Heart left ventricle (tissue), 16 donors: ENCODE results near the gene CD302. TPM values are rescaled to one million over a fixed set of nuclear protein-coding genes. Genes with fewer than 3 reads are reported as not detected.

Source experiments
- ATAC-seq, 4 donors: fragments of 200-7000 bp; cut with Tn5 transposase; one replicate each; pipeline ENCODE4 v1.9.1; 2020 to 2022; ENCODE audit warnings: moderate library complexity in 4 of 4, mild to moderate bottlenecking in 3 of 4, moderate number of reproducible peaks in 1 of 4
- DNase-seq, 5 donors: peaks; one replicate each; pipeline ENCODE4 v3.0.0-alpha.2; 2020
- H3K27ac ChIP-seq, 12 donors: fragments of 200-600 bp; sonication (generic) in 4 of 12; one replicate each; pipeline versions ENCODE4 v1.5.0 to v1.8.0; 2016 to 2022; ENCODE audit warnings: mild to moderate bottlenecking in 2 of 12
- H3K27me3 ChIP-seq, 9 donors: fragments of 200-600 bp; sonication (generic) in 2 of 9; one replicate each; pipeline versions ENCODE4 v1.5.1 to v1.8.0; 2016 to 2022; ENCODE audit warnings: mild to moderate bottlenecking in 3 of 9
- H3K36me3 ChIP-seq, 9 donors: fragments of 200-600 bp; sonication (generic) in 2 of 9; one replicate each; pipeline versions ENCODE4 v1.5.0 to v1.8.0; 2018 to 2022; ENCODE audit warnings: mild to moderate bottlenecking in 2 of 9
- H3K4me1 ChIP-seq, 12 donors: fragments of 200-600 bp; sonication (generic) in 4 of 12; one replicate each; pipeline versions ENCODE4 v1.5.0 to v1.8.0; 2016 to 2022; ENCODE audit warnings: mild to moderate bottlenecking in 3 of 12
- H3K4me3 ChIP-seq, 12 donors: fragments of 200-600 bp; sonication (generic) in 4 of 12; one replicate each; pipeline versions ENCODE4 v1.5.0 to v1.8.0; 2017 to 2022; ENCODE audit warnings: mild to moderate bottlenecking in 9 of 12, moderate library complexity in 4 of 12
- H3K9me3 ChIP-seq, 12 donors: fragments of 200-600 bp; sonication (generic) in 4 of 12; one replicate each; pipeline versions ENCODE4 v1.5.0 to v1.8.0; 2016 to 2022; ENCODE audit warnings: mild to moderate bottlenecking in 1 of 12
- POLR2A ChIP-seq, 2 donors: fragments of 450-650 bp; IDR thresholded peaks; one replicate each; pipeline ENCODE4 v1.6.1; 2017; ENCODE audit warnings: antibody characterized with exemption in 2 of 2, mild to moderate bottlenecking in 2 of 2, moderate library complexity in 2 of 2
- WGBS, 4 donors: extraction: QIAGEN DNeasy Blood & Tissue Kit in 2 of 4; methylation state at CpG; one replicate each; pipeline versions ENCODE4 v1.1.5 to v1.1.7; 2013 to 2018; 5-methylcytosine and 5-hydroxymethylcytosine counted together
- intact Hi-C, 10 donors: fragments of 100-400 bp; cut with DNase I; formaldehyde crosslinking; loops; one replicate each; pipeline versions ENCODE4 v1.11.1 to v1.14.2; 2022
- polyA plus RNA-seq, 2 donors: library from polyadenylated mRNA; stranded (reverse); fragments of 200-250 nt; gene quantifications; one replicate each; pipeline ENCODE4 v1.2.3, GENCODE V29; 2013
- total RNA-seq, 9 donors: library from RNA; depleted of rRNA in 2 of 9; stranded (reverse); fragments of >200 nt in 2 of 9; fragmentation: NEBNext Ultra II Directional in 3 of 9; extraction: Animal tissue kit (Norgen Biotek cat#: 25700) in 3 of 9; gene quantifications; one replicate each; pipeline versions ENCODE4 v1.1.0 to v1.2.4, GENCODE V29; 2016 to 2023
- TF ChIP-seq, protein P1 (sequence below), 12 donors: fragments of 200-600 bp; sonication (generic) in 4 of 12; IDR thresholded peaks; one replicate each; pipeline versions ENCODE4 v1.5.0 to v1.8.0; 2018 to 2022; ENCODE audit warnings: antibody characterized with exemption in 12 of 12, mild to moderate bottlenecking in 5 of 12
- donor health status: ischemic (EF 13 %, LVEDD 7.1; RV severe dilation, severe dysfunction).
- donor health status: healthy with polysubstance abuse.
- donor health status: DM: no; HTN: yes; CAD: no.
- donor health status: DM: no; HTN: no; CAD: no.
- donor health status: ischemic (EF 25% LVEDD 6.9; RV normal size, moderate dysfunction).
- donor health status: ischemic (EF 25% LVEDD 5.7; RV mildly dilated, moderate dysfunction).
- donor health status: healthy.
- donor health status: DM: yes; HTN: yes; CAD: no.
- donor health status: ischemic (EF 35%, LVEDD 5.7; RV mildly dilated, moderate dysfunction).
- donor health status: nonischemic (EF 11% LVEDD 7.7; RV severe dilation, severe dysfunction).
- donor health status: DM: yes; HTN: yes; CAD: no.
- donor health status: PGD.
- donor health status: ischemic (EF 29% LVEDD 5.4; RV normal size, mild dysfunction).
- donor health status: nonischemic (EF 23%, LVEDD 6.1; RV moderate dilation, normal function).

Gene CD302
- total and polyA plus RNA-seq, 11 donors = 5.2 to 24.9 (median 10.5) TPM

DNA sequence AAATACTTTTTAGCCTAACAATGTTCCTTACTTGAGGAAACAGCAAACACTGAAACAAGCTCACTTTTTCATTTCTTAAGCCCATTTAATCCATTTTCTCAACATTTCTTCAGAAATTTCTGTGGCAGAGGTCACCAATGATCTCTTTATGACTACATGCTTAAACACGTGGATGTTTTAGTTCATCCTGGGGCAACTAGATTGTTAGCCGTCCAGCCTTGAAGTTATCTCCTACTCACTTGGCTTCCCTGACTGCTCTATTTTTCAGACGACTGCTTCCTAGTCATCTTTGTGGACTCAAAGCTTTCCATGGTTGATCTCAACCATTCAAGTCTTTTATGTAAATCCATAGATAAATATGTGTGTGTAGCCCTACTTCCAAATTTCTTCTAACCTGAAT is 24.1 kb downstream of the CD302 start:
- no peak overlapping the region for H3K27ac ChIP-seq
- peak in 1 of 4 donors; percentile 34 for ATAC-seq
- intact Hi-C loops = no loop called here

GRCh38 chr2:159773426-159773825 is 24.6 kb downstream of the CD302 start:
- Histone ChIP-seq H3K9me3 (no peaks in the 10 kb centered on the region), H3K27me3 (no peaks in the 10 kb centered on the region), H3K4me1 (peaks cover 0 to 13% (median 0%) of the 10 kb centered on the region in 12 donors), H3K36me3 (peaks cover 0 to 53% (median 42%) of the 10 kb centered on the region in 9 donors), H3K27ac (no peak overlapping the region), H3K4me3 (no peak overlapping the region)
- TF ChIP-seq, protein P1, sequence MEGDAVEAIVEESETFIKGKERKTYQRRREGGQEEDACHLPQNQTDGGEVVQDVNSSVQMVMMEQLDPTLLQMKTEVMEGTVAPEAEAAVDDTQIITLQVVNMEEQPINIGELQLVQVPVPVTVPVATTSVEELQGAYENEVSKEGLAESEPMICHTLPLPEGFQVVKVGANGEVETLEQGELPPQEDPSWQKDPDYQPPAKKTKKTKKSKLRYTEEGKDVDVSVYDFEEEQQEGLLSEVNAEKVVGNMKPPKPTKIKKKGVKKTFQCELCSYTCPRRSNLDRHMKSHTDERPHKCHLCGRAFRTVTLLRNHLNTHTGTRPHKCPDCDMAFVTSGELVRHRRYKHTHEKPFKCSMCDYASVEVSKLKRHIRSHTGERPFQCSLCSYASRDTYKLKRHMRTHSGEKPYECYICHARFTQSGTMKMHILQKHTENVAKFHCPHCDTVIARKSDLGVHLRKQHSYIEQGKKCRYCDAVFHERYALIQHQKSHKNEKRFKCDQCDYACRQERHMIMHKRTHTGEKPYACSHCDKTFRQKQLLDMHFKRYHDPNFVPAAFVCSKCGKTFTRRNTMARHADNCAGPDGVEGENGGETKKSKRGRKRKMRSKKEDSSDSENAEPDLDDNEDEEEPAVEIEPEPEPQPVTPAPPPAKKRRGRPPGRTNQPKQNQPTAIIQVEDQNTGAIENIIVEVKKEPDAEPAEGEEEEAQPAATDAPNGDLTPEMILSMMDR (IDR thresholded peaks at IDR 0.05) = no peak
- intact Hi-C loops = no loop called here
- DNase-seq = no peak
- peak in 1 of 4 donors; percentile 22 for ATAC-seq
- 50 to 58% (median 56%) methylated on average over 3 of the region's 3 CpGs for WGBS, 4 donors

More for the DNA sequence above, 24.1 kb downstream of the CD302 start:
- WGBS, 4 donors = 44 to 54% (median 45%) methylated on average over 3 of the region's 3 CpGs
- H3K36me3 ChIP-seq = peaks cover 0 to 48% (median 37%) of the 10 kb centered on the region in 9 donors
- H3K4me1 ChIP-seq = peaks cover 0 to 13% (median 0%) of the 10 kb centered on the region in 12 donors
- no peaks in the 10 kb centered on the region for H3K27me3 ChIP-seq
- H3K4me3 ChIP-seq = no peak overlapping the region
- DNase-seq = no peak
- no peaks in the 10 kb centered on the region for H3K9me3 ChIP-seq
- TF ChIP-seq, protein P1 (IDR thresholded peaks at IDR 0.05) = no peak
- TF ChIP-seq POLR2A (IDR thresholded peaks at IDR 0.05) = no peak

GRCh38 chr2:159769147-159769546 is 28.9 kb downstream of the CD302 start:
- H3K4me1 ChIP-seq = peaks cover 0 to 9% (median 0%) of the 10 kb centered on the region in 12 donors
- peaks cover 0 to 85% (median 80%) of the 10 kb centered on the region in 9 donors for H3K36me3 ChIP-seq
- no peaks in the 10 kb centered on the region for H3K9me3 ChIP-seq
- H3K27me3 ChIP-seq = no peaks in the 10 kb centered on the region
- no peak overlapping the region for H3K4me3 ChIP-seq
- intact Hi-C loops = no loop called here
- DNase-seq (no peak), ATAC-seq (no peak)
- TF ChIP-seq POLR2A (IDR thresholded peaks at IDR 0.05) = no peak
- TF ChIP-seq, protein P1 (IDR thresholded peaks at IDR 0.05) = no peak
- no peak overlapping the region for H3K27ac ChIP-seq
- 93 to 100% (median 98%) methylated on average over 3 of the region's 3 CpGs for WGBS, 4 donors

GRCh38 chr2:159762075-159762474 is 35.9 kb downstream of the CD302 start:
- no peak for ATAC-seq
- intact Hi-C loops = no loop called here
- Histone ChIP-seq H3K4me3 (no peak overlapping the region), H3K36me3 (peaks cover 4 to 99% (median 94%) of the 10 kb centered on the region in 9 donors), H3K4me1 (peaks cover 0 to 34% (median 10%) of the 10 kb centered on the region in 12 donors), H3K9me3 (no peaks in the 10 kb centered on the region), H3K27me3 (no peaks in the 10 kb centered on the region), H3K27ac (no peak overlapping the region)
- no peak for TF ChIP-seq POLR2A (IDR thresholded peaks at IDR 0.05)
- TF ChIP-seq, protein P1 (IDR thresholded peaks at IDR 0.05) = no peak
- no peak for DNase-seq
- 14 to 22% (median 15%) methylated on average over 1 of the region's 1 CpG for WGBS, 4 donors
